ENCODE measurements around the gene KPNA6. TPM values are rescaled to one million over a fixed set of nuclear protein-coding genes. Genes with fewer than 3 reads are reported as not detected.

The KPNA6 gene
- total RNA-seq, 1 donor from 2014 or later: 69.4 TPM

DNA sequence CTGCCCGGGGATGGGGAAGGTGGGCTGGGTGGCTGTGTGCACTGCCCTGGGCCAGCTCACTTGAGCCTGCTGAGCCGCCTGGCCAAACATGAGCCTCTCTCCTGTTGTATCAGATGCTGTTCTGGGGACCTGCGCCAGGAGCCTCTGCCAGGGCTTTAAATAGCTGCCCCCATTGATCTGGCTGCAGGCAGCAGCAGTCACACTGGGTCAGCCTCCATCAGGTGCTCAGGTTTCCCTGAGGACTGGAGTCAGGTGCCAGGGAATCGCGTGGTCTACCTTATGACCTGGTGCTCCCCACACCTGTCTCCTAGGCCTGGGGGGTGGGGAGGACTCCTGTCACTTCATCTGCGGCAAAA lies 91.8 kb downstream of the KPNA6 start:
- ATAC-seq (ENCODE audit: poor library complexity) (peak; percentile 74), DNase-seq (peak; percentile 85)
- intact Hi-C loops (cut with DNase I): no loop called here

DNA sequence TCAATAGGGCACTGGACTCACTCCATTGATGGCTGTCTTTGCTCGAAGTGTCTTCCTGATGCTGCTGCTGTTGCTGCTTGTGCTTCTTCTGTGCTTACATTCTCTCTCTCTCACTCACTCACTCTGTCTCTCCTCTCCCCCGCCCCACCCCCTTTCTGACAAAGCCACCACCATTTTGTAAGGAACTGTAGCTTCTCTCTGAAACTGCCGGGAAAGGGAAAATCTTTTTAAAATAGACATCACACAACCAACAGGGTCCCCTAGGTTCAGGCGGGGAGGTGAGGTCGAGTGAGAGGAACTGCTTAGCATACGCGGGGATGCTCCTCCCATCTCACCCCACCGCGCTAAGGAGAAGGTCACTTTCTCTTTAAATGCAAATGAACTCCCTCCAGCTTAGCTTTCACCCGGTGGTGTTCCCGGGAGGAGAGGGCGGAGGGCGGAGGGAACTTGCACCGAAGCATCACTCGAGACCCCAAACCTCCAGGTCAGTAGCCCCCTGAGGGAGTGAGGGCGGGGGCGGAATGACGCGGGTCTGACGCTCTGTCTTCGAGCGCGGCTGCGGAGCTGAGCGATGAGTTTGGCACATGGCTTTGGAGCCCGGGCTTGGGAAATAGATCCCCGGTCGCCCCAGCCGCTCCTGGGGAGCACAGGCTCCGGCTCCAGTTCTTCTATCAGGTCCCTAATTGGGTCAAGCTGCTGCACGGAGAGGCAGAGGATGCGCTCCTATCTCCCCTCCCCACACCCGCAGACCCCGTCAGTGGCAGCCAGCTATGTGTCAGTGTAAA lies 92.6 kb downstream of the KPNA6 start, which contains the start of gene CCDC28B:
CCDC28B (plus strand) TSS at position 370 of the 785 bp plus-strand sequence. CDS start 1,341 bp downstream, outside the sequence.
- intact Hi-C loops (cut with DNase I): no loop called here
- DNase-seq (peak; percentile 84), ATAC-seq (ENCODE audit: poor library complexity) (peak; percentile 70)

DNA sequence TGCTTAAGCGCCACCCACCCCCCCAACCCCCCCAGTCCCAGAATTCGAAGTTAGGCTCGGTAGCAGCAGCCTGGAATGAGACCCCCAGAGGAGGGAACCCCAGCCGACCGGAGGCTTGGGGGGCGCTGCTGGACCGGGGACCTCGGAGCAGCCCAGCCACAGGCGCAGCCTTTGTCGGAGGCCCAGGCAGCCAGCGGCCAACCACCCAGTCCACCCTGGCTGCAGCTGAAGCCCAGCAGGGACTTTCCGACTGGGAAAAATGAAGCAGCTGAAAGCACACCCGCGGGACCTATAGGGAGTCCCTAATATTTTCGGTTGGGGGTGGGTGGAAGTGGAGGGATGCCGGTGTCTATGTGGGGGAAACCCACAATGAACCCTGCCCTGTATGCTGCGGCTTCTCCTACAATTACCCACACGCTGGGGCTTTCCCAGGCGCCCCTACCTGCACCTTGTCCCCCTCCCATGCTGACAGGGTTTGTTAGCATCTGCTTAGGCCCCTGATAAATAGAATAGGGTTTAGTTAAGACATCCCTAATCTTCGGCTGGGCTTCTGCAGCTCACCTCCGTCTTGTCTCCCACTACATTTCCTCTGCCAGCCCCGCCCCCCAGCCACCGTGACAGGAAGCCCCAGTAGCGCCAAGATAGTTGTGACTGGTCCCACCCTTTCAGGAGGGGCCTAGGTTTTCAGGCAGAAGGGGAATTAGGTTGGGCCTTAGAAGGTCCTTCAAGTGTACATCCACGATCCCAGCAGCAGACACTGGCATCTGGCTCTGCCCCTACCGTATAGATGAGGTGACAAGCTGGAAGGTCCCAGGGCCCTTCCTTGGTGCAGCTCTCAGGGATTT lies 93.4 kb downstream of the KPNA6 start:
- peak; percentile 56 for ATAC-seq (ENCODE audit: poor library complexity)
- DNase-seq: peak; percentile 82
- intact Hi-C loops (cut with DNase I): no loop called here

DNA sequence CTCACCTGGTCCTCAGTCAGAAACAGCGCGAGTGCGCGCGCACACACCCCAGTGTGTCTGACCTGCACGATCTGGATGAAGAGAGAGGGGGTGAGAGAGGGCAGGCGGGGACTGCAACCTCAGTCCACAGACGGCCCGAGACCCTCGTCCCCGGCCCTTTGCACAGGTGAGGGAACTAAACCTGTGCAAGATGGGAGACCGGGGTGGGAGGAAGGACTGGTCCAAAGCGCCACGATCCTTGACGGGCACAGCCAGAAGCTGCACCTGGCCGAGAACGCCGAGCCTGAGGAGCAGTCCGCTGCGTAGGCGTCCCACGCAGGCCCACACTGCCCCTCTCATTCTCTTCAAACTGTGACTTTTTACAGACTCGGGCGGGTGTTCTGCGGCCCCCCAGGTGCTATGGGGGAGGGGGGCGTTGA lies 97.1 kb downstream of the KPNA6 start:
- DNase-seq (peak; percentile 39), ATAC-seq (ENCODE audit: poor library complexity) (no peak)
- intact Hi-C loops (cut with DNase I): no loop called here

DNA sequence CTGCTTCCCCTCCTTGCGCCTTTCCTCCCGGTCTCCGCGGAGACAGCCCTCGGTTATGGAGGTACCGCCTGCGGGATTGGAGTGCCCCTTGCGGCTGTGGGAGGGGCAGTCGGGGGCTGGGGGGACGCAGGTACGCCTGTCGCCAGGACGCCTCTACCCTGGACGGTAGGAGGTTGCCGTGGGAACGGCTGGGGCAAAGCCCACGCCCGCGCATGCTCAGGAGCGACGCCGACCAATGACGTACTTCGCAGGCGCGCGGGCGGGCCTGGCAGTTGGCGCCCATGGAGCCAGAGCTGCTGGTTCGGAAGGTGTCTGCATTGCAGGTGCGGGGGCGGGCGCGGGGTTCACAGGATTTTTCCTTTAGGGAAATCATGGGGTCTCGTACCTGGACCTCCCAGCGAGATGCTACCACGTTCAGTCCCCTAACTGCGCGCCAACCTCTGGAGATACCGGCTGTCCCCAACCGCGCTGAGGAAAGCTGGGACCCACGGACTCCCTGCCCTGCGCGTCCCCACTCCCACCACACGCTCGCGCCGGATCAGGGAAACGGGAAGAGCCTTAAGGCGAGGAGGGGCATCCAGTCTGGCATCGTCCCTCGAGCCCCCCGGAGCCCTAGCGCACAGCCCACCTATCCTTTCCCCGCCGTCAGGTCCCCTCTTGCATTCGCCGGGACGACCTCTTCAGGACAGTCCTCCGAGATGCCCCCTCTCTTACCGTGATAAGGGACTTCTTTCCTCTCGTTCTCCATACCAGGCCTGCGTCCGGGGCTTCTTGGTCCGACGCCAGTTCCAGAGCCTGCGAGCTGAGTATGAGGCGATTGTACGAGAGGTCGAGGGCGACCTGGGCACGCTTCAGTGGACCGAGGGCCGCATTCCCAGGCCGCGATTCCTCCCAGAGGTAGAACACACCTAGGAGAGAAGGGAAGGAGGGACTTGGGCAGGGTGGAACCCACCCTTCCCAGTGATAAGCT lies 97.8 kb downstream of the KPNA6 start, which contains the start of gene IQCC:
IQCC (plus strand) TSS at position 271 of the 970 bp plus-strand sequence; CDS start at position 282, 11 bp downstream.
- ATAC-seq (ENCODE audit: poor library complexity) (peak; percentile 83), DNase-seq (peak; percentile 91)
- intact Hi-C loops (cut with DNase I): no loop called here

DNA sequence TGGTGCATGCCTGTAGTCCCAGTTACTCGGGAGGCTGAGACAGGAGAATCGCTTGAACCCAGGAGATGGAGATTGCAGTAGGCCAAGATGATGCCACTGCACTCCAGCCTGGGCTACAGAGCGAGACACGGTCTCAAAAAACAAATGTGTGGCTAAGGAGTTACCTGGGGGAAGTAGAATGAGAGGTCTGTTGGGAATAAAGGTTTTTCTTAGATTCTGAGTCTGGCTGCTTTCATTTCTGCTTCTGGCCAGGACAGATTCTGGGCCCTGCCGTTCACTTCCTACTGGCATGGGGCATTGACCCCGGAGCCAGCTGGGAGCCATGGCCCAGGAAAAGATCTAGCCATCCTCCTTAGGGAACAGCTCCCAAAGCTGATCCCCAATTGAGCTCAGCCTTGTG lies 100.6 kb downstream of the KPNA6 start:
- DNase-seq (no peak), ATAC-seq (ENCODE audit: poor library complexity) (no peak)
- intact Hi-C loops (cut with DNase I): no loop called here

DNA sequence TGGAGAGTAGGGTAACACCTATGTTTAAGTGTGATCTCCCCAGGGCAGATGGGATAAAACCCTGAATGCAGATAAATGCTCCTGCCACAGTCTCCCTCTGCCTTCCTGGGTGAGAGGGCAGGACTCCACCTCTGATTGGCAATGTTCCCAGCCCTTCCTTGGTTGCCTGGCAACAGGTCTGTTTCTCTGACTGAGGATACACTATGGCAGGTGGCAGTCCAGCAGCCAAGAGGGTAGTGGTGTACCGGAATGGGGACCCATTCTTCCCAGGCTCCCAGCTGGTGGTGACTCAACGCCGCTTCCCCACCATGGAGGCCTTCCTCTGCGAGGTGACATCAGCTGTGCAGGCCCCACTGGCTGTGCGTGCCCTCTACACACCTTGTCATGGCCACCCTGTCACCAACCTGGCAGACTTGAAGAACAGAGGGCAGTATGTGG lies 101.1 kb downstream of the KPNA6 start, which contains the start of gene DCDC2B:
DCDC2B (plus strand) TSS at position 199 of the 438 bp plus-strand sequence; CDS start at position 204, 5 bp downstream.
- DNase-seq (peak; percentile 60), ATAC-seq (ENCODE audit: poor library complexity) (peak; percentile 10)
- intact Hi-C loops (cut with DNase I): no loop called here

DNA sequence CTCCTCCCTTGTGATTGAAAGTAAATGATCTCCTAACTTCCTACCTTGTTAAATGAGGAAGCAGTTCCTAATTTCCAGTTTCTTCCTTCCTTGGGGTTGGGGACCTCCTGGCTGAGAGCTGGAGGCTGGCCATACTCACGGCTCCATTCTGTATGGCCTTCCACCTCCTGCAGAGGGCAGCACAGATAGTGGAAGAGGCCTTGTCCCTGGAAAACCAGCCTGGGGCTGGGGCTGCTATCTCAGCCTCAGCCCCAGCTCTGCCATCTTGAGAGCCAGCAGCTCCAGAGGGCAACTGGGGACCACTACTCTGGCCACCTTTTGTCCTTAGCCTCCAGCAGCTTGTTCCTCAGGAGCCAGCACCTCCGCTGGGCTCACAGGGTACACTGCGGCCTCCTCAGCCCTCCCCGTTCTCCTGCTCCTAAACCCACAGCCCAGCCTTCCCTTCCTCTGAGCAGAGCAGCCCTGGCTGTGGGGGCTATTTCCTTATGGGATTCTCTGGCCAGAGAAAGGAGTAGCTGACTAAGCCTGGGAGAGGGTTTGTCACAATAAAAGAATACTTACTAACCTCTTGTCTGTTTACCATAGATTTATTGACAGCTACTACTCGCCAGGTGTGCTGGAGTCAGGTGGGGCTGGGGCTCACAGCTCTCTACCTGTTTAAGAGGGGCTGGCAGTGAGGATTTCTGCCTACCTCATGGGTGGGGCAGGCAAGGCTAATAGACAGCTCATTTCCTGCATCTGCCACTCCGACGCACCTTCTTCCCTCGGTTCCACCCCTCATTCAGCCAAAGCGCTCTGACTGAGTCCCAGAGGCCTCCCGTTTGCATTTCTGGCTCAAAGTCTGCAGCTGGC lies 108.0 kb downstream of the KPNA6 start:
- peak; percentile 66 for ATAC-seq (ENCODE audit: poor library complexity)
- peak; percentile 67 for DNase-seq
- intact Hi-C loops (cut with DNase I): loop anchor here (5.0 kb wide), 1 partner anchor 96 kb away; no protein-coding TSS in a partner anchor

DNA sequence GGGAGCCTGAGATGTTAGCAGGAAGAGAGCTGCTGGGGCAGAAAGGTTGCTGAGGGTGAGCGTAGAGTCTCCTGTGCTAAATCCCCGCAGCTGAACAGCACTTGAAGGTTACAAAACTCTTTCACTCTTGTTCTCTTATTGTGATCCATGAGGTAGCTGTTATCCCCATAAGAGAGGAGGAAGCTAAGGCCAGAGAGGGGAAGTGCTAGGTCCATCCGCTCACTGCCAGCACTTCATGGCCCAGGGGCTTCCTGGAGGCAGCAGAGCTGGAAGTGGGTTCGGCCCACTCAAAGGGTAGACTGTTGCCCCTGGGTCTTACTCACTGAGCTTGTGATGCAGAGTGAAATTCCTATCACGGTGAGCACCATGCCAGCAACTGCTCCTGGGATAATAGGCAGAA lies 108.7 kb downstream of the KPNA6 start:
- ATAC-seq (ENCODE audit: poor library complexity) (no peak), DNase-seq (no peak)
- intact Hi-C loops (cut with DNase I): loop anchor here (5.0 kb wide), 1 partner anchor 96 kb away; no protein-coding TSS in a partner anchor

DNA sequence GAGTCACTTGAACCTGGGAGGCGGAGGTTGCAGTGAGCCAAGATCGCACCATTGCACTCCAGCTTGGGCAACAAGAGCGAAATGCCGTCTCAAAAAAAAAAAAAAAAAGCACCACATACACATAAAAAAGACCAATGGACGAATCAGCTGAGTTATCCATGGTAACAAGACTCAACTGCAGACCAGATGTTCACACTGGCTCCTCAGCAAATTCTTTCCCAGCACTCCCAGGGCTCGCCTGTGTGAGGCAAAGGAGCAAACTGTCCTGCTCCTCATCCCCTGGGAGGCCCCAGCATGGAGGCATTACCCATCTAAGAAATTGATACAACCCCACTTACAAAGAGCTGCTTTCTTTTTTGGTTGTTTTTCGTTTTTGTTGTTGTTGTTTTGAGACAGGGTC lies 111.2 kb downstream of the KPNA6 start:
- intact Hi-C loops (cut with DNase I): loop anchor here (5.0 kb wide), 1 partner anchor 93 kb away; no protein-coding TSS in a partner anchor
- DNase-seq (no peak), ATAC-seq (ENCODE audit: poor library complexity) (no peak)

DNA sequence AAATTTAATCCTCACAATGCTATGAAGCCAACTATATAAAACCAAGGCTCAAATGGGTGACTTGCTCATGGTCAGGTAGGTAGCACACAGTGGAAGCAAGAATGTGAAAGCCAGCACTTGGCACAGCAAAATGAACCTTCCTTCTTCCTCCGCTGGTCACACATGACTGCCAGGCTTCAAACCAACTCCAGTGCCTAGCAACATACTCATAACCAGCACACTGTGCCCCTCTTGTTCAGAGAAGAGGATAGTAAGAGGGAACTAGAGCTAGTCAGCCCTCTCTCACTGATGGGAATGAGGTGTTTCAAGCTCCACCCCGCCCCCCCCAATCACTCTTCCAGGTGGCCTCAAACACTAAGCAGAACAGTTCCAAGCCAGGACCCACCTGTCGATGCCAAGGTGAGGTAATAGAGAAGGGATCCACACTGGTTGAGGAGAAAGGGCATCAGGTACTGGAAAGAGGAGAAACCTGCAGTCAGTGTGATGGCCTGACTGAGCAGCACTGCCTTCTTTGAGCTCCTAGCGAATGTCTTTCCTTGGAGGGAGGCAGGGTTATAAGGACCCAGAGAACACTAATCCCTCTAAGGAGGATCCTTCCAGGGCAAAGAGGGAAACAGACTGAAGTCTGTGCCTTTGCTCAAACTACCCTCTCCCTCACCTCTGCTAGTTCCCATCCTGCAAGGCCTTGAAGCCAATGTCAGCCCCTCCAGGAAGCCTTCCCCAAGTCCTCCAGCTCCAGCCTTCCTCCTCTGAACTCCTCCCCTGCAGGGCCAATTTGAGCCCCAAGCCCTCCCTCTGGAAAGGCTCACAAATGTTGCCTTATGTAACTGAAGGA lies 113.1 kb downstream of the KPNA6 start:
- intact Hi-C loops (cut with DNase I): no loop called here
- DNase-seq: no peak
- ATAC-seq (ENCODE audit: poor library complexity): no peak

DNA sequence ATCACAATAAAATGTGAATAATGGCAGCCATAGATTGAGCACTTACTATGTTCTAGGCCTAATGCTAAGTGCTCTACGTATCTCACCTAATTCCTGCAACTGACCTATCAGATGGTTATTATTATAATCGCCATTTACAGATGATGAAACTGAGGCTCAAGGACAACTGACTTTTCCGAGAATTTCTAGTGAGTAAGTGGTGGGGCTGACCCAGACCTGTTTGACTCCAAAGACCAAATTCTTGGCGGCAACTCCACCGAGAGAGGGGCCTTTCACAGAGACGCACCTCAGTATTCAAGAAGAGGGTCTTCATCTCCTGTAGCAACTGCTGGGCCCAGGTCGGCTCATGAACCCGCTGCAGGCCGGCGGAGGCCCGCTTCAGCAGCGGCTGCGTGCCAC lies 113.7 kb downstream of the KPNA6 start:
- DNase-seq (no peak), ATAC-seq (ENCODE audit: poor library complexity) (peak; percentile 53)
- intact Hi-C loops (cut with DNase I): no loop called here

DNA sequence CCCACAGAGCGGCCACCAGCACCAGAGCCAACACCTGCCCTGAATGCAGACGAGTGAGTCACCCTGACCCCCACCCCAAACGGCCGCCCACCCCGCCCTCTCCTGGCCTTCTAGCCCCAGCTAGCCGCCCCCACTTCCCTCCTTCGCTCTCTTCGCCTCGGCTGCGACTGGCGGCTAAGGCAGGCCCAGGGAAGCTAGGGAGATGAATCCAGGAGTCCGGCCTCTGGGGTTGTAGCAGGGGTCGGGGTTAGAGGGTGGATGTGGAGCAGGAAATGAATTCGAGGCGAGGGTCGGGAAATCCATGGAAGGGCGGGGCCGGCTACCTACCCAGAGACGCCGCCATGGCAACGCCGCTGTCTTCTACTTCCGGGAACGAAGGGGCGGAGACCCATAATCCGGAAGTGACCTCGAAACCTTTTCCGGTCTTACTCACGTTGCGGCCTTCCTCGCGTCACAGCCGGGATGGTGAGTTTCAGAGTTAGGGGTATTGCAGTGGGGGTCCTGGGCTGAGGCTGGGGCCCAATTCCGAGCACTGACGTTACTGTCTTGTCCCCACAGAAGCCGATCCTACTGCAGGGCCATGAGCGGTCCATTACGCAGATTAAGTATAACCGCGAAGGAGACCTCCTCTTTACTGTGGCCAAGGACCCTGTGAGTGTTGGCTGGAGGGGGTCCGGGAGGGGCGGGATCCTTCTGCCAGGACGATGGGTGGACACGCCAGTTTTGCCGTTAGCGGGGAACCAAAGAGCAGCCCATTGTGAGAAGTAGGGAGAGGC lies 114.3 kb downstream of the KPNA6 start, which contains the start of the genes EIF3I and TMEM234:
EIF3I (plus strand) TSS at position 428 of the 776 bp plus-strand sequence; CDS start at position 463, 35 bp downstream.
TMEM234 (minus strand) TSS at position 374 of the 776 bp plus-strand sequence; CDS start at position 343, 31 bp downstream.
- intact Hi-C loops (cut with DNase I): no loop called here
- peak; percentile 97 for ATAC-seq (ENCODE audit: poor library complexity)
- DNase-seq: peak; percentile 95

DNA sequence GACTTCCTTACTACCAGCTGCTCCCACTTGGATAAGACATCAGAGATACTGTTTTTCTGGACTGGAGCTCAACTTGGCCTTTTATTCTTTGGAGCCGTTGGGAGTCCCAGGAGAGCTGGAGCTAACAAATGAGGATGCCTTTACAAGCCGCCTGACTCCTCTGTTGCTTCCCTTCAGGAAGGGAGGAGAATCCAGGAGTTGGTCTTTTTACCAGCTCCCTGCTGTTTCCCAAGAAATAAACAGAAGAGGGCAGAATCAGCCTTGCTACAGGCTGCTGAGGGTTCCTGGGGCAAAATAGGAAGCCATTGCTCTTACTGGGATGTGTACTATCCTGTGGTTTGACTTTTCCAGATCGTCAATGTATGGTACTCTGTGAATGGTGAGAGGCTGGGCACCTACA lies 115.8 kb downstream of the KPNA6 start:
- DNase-seq: no peak
- ATAC-seq (ENCODE audit: poor library complexity): no peak
- intact Hi-C loops (cut with DNase I): no loop called here

DNA sequence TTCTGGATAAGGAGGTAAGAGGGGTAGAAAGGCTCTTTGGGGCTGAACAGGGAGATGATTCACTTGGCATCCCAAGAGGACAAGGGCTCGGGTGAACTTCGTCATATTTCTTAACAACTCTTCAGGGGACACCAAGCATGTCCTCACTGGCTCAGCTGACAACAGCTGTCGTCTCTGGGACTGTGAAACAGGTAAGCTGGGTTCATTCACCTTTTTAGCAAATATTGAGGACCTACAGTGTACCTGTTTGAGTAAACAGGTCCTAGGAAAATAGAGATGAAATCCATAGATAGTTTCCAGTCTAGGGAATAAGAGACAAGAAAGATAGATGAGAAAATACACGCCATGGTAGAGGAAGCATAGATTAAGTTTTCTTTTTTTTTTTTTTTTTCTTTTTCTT lies 116.4 kb downstream of the KPNA6 start:
- intact Hi-C loops (cut with DNase I): no loop called here
- no peak for ATAC-seq (ENCODE audit: poor library complexity)

More for the DNA sequence above, 116.4 kb downstream of the KPNA6 start:
- DNase-seq: no peak
